ENCODE data around the gene PTPRG. TPM values are rescaled to one million over a fixed set of nuclear protein-coding genes. Genes with fewer than 3 reads are reported as not detected.

The PTPRG gene
- total RNA-seq, 6 experiments from 2014 or later: 11.7 to 27.8 (median 14.7) TPM

GRCh38 chr3:61828184-61828874 is 267.0 kb downstream of the PTPRG start:
- Histone ChIP-seq H3K9me3 (no peaks in the 10 kb centered on the region), H3K4me3 (no peak overlapping the region), H3K27me3 (no peaks in the 10 kb centered on the region), H3K36me3 (no peaks in the 10 kb centered on the region), H3K27ac (no peak overlapping the region), H3K4me1 (peaks cover 0 to 22% (median 0%) of the 10 kb centered on the region in 4 donors)
- ATAC-seq: peak in 3 of 4 donors; percentile 18 to 59 (median 39)
- no peak for DNase-seq
- no peak for TF ChIP-seq POLR2A (IDR thresholded peaks at IDR 0.05)
- no peak for TF ChIP-seq CTCF (IDR thresholded peaks at IDR 0.05)
- intact Hi-C loops (cut with DNase I): no loop called here
- WGBS (ENCODE audit: insufficient coverage, low coverage, low lambda C conversion rate, missing lambda C conversion rate): 75% methylated on average over 7 of the region's 7 CpGs

DNA sequence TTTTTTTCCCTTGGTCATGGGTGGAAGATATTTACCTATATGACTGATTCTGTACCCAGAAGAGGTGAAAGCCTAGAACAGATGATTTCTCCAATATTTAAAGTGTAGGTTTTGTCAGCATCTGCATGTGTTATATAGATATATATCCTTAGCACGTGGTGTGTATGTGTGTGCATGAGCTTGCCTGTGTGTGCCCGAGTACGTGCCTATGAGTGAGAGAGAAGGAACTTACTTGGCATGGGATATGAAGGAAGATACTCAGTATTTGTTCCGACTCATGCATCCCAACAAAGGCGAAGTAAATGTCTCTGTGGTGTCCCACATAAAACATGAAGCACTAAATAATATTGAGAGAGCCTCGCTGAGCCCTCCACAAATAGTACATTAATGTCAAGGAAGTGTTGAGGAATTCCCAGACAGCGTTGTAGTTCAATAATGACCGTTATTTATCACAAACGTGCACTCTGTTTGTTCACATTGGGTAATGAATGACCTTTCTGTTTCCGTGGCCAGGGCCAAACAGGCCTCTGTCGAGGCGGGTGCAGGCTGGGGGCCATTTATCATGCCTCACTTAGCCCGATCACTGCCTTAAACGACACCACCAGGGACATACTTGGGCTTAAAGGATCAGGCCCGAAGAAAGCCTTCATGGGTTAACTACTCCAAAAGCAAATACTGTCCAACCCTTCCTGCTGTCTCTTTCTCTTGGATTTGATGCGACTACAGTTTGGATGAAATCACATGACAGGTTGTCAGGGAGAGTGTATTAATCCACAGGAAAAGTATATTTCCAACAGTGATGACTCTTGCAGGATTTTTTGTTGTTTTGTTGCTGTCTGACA is 267.7 kb downstream of the PTPRG start:
- H3K27ac ChIP-seq: peak overlapping the region in 1 of 3 donors; percentile 10
- no peaks in the 10 kb centered on the region for H3K36me3 ChIP-seq
- no peaks in the 10 kb centered on the region for H3K27me3 ChIP-seq
- TF ChIP-seq CTCF (IDR thresholded peaks at IDR 0.05): no peak
- ATAC-seq (peak; percentile 86 to 89 (median 87)), DNase-seq (no peak)
- intact Hi-C loops (cut with DNase I): no loop called here
- WGBS (ENCODE audit: insufficient coverage, low coverage, low lambda C conversion rate, missing lambda C conversion rate): 31% methylated on average over 15 of the region's 16 CpGs
- H3K9me3 ChIP-seq: no peaks in the 10 kb centered on the region
- H3K4me3 ChIP-seq: no peak overlapping the region
- H3K4me1 ChIP-seq: peaks cover 0 to 22% (median 0%) of the 10 kb centered on the region in 4 donors

- Histone ChIP-seq H3K9me3 (no peaks in the 10 kb centered on the region), H3K4me1 (peaks cover 0 to 22% (median 0%) of the 10 kb centered on the region in 4 donors), H3K36me3 (no peaks in the 10 kb centered on the region), H3K4me3 (no peak overlapping the region), H3K27me3 (no peaks in the 10 kb centered on the region), H3K27ac (peak overlapping the region in 1 of 3 donors; percentile 10)
- DNase-seq: no peak
- WGBS (ENCODE audit: insufficient coverage, low coverage, low lambda C conversion rate, missing lambda C conversion rate): 63% methylated on average over 5 of the region's 5 CpGs
- intact Hi-C loops (cut with DNase I): no loop called here
- no peak for ATAC-seq
- TF ChIP-seq CTCF (IDR thresholded peaks at IDR 0.05) (no peak), POLR2A (IDR thresholded peaks at IDR 0.05) (no peak)
These were observed 268.5 kb downstream of the PTPRG start for GRCh38 chr3:61829722-61830350.

DNA sequence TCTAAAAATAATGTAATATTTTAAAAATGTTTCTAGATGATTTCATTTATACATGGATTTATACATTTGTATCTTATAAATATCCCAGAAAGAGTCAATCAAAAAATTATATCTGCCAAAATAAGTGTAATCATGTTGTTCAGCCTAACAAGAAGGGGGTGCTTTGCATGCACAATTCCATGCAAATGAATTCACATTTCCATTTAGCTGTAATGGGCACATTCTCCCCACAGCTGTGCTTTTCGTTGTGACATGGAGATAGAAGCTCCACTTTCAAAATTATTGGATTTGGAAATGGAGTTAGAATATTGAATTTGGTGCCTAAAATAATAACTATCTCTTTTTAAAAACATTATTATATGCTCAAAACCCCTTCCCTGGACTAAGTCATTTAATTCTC is 270.6 kb downstream of the PTPRG start:
- H3K4me3 ChIP-seq: no peak overlapping the region
- DNase-seq (no peak), ATAC-seq (no peak)
- H3K27ac ChIP-seq: no peak overlapping the region
- no peaks in the 10 kb centered on the region for H3K36me3 ChIP-seq
- TF ChIP-seq CTCF (IDR thresholded peaks at IDR 0.05) (no peak), POLR2A (IDR thresholded peaks at IDR 0.05) (no peak)
- peaks cover 0 to 22% (median 0%) of the 10 kb centered on the region in 4 donors for H3K4me1 ChIP-seq
- no peaks in the 10 kb centered on the region for H3K27me3 ChIP-seq
- 80% methylated on average over 1 of the region's 1 CpG for WGBS (ENCODE audit: insufficient coverage, low coverage, low lambda C conversion rate, missing lambda C conversion rate)
- intact Hi-C loops (cut with DNase I): no loop called here
- H3K9me3 ChIP-seq: no peaks in the 10 kb centered on the region

All from right lobe of liver (tissue), 6 donors.